B cell (primary cell): ENCODE data around the gene SPSB1.

Experiments
- CTCF ChIP-seq: fragments of 200-600 bp; IDR thresholded peaks from one replicate; pipeline ENCODE4 v1.8.0; 2022; ENCODE audit warnings: antibody characterized with exemption, mild to moderate bottlenecking
- EZH2 ChIP-seq: IDR thresholded peaks from 2 replicates; pipeline ENCODE4 v1.6.1; 2012; ENCODE audit warnings: borderline replicate concordance, low read depth, mild to moderate bottlenecking, moderate library complexity, low read length; ENCODE audit not compliant: insufficient read depth, poor library complexity, severe bottlenecking

GRCh38 chr1:9279172-9279840 is 13.4 kb upstream of the SPSB1 start:
- TF ChIP-seq CTCF, result no peak
- TF ChIP-seq EZH2, result no peak
